ENCODE data around the gene DNAJB2. TPM values are rescaled to one million over a fixed set of nuclear protein-coding genes. Genes with fewer than 3 reads are reported as not detected.

Gene DNAJB2
- total RNA-seq, 1 experiment from 2014 or later = 36.2 TPM

DNA sequence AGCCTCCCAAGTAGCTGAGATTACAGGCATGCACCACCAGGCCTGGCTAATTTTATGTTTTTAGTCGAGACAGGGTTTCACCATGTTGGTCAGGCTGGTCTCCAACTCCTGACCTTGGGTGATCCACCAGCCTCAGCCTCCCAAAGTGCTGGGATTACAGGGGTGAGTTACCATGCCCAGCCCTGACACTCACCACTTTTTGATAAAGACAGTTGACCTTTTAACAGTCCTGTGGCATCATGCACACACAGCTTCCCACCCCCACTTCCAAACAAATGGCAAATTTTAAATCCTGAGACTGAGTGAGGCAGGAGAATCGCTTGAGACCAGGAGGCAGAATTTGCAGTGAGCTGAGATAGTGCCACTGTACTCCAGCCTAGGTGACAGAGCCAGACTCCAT lies 6.2 kb upstream of the DNAJB2 start:
- Histone ChIP-seq H4K20me1 (ENCODE audit: insufficient read depth) (no peaks in the 10 kb centered on the region), H2AFZ (ENCODE audit: low read depth, low read length, poor library complexity, severe bottlenecking) (no peak overlapping the region), H3K36me3 (ENCODE audit: control insufficient read depth in 1 of 2, insufficient read depth in 2 of 2, low read length in 2 of 2) (no peaks in the 10 kb centered on the region), H3K4me1 (ENCODE audit: control insufficient read depth in 1 of 2, insufficient read depth in 2 of 2, low read length in 2 of 2) (peaks cover 33 to 46% of the 10 kb centered on the region in 2 experiments), H3K9ac (ENCODE audit: low read length) (no peak overlapping the region), H3K27ac (ENCODE audit: low read depth, low read length) (no peak overlapping the region), H3K4me3 (replicated peaks in 1 of 2; ENCODE audit: low read depth in 1 of 2, low read length in 2 of 2) (no peak overlapping the region), H3K79me2 (ENCODE audit: insufficient read depth, low read length) (no peaks in the 10 kb centered on the region), H3K9me2 (ENCODE audit: insufficient read depth) (no peaks in the 10 kb centered on the region), H3K4me2 (ENCODE audit: low read length) (peak overlapping the region; percentile 92), H3K9me3 (ENCODE audit: control insufficient read depth in 1 of 2, insufficient read depth in 1 of 2, low read depth in 1 of 2, low read length in 2 of 2) (no peaks in the 10 kb centered on the region), H3K27me3 (ENCODE audit: insufficient read depth, low read length) (peaks cover 6% of the 10 kb centered on the region; the same call in 1 of the 2 replicates)
- RAD21 ChIA-PET (ENCODE audit: low non-redundant PET in 1 of 2, low total read pairs in 2 of 2, uncharacterized antibody in 2 of 2, unreplicated experiment in 2 of 2) = no interaction called here
- no TSS peak for BruUV-seq (replicated peaks)
- TF ChIP-seq SP1 (IDR thresholded peaks at IDR 0.05; ENCODE audit: low read depth) = no peak
- no peak for TF ChIP-seq RAD21 (IDR thresholded peaks at IDR 0.05; ENCODE audit: low read depth)
- no peak for TF ChIP-seq YY1 (IDR thresholded peaks at IDR 0.05; ENCODE audit: extremely low read depth, insufficient replicate concordance, low read depth, low read length)
- no peak for TF ChIP-seq ZFX (IDR thresholded peaks at IDR 0.05)
- no peak for TF ChIP-seq SRF (IDR thresholded peaks at IDR 0.05; ENCODE audit: low read depth)
- TF ChIP-seq FOSL1 (IDR thresholded peaks at IDR 0.05; ENCODE audit: low read depth) = no peak
- TF ChIP-seq CBX3 (IDR thresholded peaks at IDR 0.05; ENCODE audit: low read depth) = no peak
- no peak for TF ChIP-seq EGR1 (IDR thresholded peaks at IDR 0.05; ENCODE audit: low read depth)
- TF ChIP-seq EZH2phosphoT487 (IDR thresholded peaks at IDR 0.05; ENCODE audit: borderline replicate concordance) = no peak
- TF ChIP-seq SIN3A (IDR thresholded peaks at IDR 0.05; ENCODE audit: low read depth) = no peak
- no peak for TF ChIP-seq ATF3 (IDR thresholded peaks at IDR 0.05)
- no peak for TF ChIP-seq CTCF (IDR thresholded peaks at IDR 0.05 in 2 of 3, conservative IDR thresholded peaks at IDR 0.05 in 1 of 3; ENCODE audit: borderline replicate concordance in 1 of 3, insufficient read depth in 1 of 3, low read depth in 2 of 3, low read length in 2 of 3)
- no peak for TF ChIP-seq TCF7L2 (IDR thresholded peaks at IDR 0.05; ENCODE audit: borderline replicate concordance, extremely low read depth, insufficient read depth, insufficient read length)
- intact Hi-C loops (cut with micrococcal nuclease) = no loop called here
- no peak for DNase-seq (ENCODE audit: low read depth, low spot score)
- POLR2A ChIA-PET = no interaction called here
- CTCF ChIA-PET = no interaction called here
- no peak for ATAC-seq
